LHCN-M2 (cell line): ENCODE data around the gene ATP11B. TPM values are rescaled to one million over a fixed set of nuclear protein-coding genes. Genes with fewer than 3 reads are reported as not detected.

Source experiments
- DNase-seq: peaks from one replicate; pipeline ENCODE4 v3.0.0-alpha.2; 2012; ENCODE audit warnings: low read depth
- polyA plus RNA-seq: library from polyadenylated mRNA; unstranded; fragments of >200 nt; gene quantifications from one replicate; pipeline ENCODE4 v1.2.1, GENCODE V29; 2012; ENCODE audit warnings: missing spikeins
- total RNA-seq: library from RNA; depleted of rRNA; stranded (reverse); fragments of >200 nt; gene quantifications from 2 replicates; pipeline ENCODE4 v1.2.3, GENCODE V29; 2014; rRNA removed

Gene ATP11B
- 47.2 and 47.3 TPM in 2 replicates for total RNA-seq
- 9.8 TPM for polyA plus RNA-seq

DNA sequence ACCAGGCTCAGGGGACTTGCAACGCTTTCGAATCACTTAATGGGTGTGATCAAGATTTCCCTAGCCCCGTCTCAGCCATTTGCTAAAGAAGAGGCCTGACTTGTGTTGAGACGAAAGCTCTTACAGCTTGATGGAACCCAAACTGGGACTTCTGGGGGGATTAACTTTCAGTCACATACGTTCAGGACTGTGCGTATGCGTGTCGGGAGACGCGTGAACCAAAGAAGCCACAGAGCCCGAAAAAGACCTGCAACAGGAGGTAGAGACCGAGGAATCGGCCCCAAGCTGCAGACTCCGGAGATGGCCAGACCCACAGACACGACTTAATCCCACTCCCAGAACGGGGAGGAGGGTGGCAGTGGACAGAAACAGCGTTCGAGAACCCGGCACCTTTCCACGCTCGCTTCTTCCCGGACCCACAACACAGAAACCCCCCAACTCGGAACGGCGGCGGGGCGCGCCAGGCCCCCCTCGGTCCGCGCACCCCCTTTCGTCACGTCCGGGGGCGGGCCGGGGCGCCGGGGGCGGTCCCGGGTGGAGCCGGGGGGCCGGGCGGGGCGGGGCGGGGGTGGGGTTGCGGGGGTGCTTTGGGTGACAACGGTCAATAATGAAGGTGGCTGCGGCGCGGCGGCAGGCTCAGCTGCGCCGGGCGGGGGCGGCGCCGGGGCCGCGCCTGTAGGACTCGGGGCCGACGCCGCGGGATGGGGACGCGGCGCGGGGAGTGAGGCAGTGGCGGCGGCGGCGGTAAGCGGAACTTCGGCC is at the start of gene ATP11B:
TSS of gene ATP11B (plus strand) at position 604 of the 762 bp plus-strand sequence. CDS start 256 bp downstream, outside the sequence.
- DNase-seq = peak; percentile 46

DNA sequence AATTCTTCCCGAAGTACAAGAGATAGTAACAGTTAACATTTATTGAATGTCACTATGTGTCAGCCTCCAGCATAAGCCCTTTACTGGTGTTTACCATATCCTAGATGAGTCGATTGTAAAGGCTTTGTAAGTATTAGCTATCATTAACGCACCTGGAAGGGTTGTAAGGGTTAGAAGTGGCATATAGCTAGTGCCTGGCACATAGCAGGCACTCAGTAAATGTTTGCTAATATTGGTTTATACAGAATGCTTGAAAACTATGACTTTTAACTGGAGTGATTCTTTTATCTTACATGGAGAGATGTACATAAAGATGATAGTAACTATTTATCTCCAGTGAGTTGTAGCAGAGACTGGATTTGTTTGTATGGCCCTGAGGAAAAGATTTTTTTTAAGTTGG is 46.3 kb upstream of the ATP11B start:
- no peak for DNase-seq

DNA sequence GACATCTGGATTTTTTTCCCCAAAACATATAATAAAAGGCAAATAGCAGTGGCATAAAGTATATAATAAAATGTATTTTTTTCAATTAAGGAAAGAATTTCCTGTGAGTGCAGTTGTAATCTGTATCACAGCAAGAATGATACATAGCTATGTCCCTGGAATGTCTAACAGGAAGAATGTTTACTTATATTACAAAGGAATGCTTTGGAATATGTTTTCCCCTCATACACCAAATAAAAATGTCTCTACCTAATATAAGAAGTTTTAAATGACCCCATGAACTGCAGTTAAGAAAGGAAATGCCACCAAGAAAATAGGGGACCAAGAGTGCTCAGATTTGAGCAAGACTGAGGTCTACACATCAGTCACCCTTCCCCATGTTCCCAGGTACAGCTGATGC is 38.0 kb upstream of the ATP11B start:
- peak; percentile 21 for DNase-seq

DNA sequence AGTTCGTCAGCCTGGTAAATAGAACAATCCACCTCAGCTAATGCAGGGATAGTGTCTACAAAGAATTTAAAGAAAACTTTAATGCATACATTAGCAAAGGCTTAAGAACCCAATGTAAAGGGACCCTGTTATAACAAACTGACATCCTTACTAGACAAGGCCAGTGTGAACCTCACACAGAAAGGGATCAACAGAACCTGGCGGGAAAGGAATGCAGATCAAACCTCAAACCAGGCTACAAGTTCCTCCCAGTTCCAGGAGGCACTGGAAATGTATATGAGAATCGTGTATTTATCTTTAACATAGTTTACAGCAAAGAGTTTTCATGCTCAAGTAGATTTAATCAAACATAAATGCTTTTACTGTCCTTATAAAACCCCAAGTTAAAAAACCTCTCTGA is 37.6 kb upstream of the ATP11B start:
- DNase-seq = no peak

DNA sequence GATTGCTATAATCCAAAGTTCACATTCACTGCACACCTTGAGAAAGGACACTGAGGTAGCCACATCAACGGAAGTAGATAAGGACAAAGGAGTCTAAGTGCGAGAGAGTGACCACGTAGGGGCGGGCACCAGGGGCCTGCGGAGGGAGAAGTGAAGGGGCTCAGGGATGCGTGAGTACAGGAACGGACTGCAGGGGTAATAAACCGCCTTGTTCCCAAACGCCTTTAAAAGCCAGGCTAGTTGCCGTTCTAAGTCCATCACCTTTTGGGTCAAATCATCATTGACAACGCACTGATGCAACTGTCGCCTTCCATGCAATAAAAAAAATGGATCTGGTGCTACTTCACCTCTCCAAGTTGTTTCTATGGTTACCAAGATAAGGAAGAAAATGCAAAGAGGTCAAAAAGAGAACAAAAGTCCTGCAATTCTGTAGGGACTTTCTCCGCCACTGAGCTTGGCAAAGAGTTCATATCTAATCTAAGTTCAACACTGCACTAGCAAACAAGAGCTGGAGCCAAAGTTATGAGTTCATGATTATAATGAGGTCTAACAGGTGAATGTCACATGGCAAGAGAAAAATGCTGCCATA is 32.6 kb upstream of the ATP11B start:
- DNase-seq = no peak

DNA sequence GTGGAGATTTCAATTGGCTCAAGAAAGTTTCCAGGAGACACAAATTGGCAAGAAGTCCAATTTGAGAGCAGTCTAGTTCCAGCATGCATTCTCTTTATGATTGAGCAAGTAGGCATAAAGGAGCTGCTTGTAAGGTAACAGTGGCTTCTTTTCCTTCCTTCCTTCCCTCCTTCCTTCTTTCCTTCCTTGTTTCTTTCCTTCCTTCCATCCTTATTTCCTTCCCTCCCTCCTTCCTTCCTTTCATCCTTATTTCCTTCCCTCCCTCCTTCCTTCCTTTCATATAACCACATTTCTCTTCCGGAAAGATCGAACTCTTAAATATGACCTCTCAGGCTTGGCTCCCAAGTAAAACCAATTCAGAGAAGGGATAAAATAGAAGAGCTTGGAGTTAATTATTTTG is 29.4 kb upstream of the ATP11B start:
- DNase-seq = no peak

DNA sequence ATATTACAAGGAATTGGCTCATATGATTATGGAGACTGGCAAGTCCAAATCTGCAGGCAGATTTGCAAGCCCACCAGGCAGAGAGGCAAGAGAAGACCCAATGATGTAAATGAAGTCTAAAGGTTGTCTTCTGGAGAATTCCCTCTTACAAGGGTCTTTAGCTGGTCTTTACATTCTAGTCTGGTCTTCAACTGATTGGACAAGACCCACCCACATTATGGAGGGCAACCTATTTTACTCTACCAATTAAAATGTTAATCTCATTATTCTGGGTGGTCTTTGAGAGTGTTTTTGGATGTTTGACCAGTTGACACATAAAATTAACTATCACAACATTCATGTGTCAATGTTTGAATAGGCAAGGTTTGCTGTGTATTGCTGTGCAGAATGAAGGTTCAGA is 28.0 kb upstream of the ATP11B start:
- DNase-seq = no peak

DNA sequence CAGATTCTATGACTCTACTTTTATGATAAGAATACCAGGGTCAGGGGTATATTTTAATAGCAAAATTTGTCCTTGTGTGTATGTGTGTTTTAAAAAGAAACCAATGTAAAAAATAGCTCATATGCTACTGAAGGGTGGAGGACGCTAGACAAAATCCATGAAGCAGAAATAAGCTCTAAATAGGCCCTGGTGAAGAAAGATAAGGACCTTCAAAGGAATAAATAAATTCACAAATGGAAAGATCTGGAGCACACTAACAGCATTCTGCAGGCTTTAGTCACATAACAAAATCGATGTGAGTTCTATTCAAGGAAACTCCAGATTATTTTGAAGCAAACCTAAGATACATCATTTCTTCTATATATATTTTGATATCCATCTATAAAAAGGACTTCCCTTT is 27.2 kb upstream of the ATP11B start:
- no peak for DNase-seq

DNA sequence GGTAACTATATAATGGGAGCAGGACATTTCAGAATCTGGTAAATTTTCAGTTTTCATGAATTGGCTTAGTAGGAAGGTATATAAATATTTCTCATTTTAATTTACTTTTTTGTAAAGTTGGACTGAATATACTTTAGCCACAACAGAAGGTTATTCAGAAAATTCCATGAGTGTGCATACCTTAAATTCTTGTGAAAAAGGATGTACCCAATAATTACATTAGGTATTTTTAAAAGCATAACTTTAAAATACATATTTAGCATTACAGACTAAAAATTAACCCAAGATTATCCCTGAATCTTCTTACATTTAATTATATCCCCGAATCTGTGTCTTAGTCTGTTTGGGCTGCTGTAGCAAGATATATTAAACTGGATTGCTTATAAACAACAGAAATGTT is 24.9 kb upstream of the ATP11B start:
- no peak for DNase-seq

DNA sequence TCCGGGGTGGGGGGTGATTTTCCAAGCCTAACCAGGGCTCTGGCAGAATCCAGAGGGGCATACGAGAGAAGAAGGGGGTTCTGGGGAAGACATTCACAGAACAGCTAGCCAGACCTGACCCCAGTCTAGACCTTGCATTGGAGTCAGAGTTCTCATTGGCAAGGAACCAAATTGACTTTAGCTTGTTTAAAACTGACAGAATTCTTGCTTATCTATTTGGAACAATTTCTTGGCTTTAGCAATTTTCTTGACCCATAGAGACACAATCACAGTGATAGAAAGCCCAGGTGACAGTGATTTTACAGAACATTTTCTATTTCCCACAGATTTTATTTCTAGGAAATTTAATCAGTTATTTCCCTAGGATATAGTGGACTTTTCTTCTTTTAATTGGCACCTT is 23.6 kb upstream of the ATP11B start:
- DNase-seq = no peak

DNA sequence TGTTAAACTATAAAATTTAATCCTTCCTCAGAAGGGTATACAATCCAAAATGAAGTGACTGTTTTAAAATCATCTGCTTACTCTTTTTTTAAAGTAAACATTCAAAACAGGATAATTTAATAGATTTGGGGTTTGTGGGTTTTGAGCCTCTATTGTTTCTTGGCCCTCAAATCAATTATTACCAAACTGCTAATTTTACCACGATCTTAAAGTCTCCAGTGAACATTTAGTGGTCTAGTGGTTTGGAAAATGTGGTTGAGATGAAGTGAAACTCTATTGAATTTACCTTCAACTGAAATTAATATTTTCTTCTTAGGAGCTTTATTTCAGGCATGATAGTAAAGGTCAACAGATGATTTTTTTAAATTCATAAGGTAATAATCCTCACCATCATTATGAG is 11.2 kb upstream of the ATP11B start:
- no peak for DNase-seq

DNA sequence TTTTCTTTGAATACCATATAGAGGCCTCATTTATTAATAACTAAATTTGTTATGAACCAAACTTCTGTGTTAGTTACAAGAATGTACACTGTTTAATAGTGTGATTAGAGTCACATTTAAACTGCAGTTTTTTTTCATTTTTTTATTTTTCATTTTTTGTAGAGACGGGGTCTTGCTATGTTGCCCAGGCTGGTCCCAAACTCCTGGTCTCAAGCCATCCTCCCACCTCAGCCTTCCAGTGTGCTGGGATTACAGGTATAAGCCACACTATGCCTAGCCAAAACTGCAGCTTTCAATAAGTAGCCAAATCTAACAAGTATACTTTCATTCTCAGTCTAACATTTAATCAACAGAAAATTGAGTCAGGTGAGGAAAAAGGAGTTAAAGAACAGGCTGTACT is 10.2 kb upstream of the ATP11B start:
- no peak for DNase-seq

DNA sequence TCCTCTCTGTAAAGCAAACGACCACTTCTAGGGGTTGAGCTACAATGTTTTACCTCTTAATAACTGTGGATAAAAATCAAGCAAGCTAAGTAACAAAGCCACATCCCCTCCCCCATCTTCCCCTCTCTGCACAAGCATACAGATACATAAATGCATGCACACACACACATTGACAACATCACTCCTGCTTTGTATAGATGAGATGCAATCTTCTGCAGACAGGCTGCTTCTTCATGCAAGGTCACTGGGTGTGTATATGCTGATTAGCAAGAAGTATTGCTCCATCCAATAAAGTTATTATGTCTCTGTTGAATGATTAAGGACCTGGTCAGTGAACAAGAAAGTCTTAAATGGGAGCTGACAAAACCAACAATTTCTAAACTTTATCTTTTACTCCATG is 8.8 kb upstream of the ATP11B start:
- DNase-seq = no peak

DNA sequence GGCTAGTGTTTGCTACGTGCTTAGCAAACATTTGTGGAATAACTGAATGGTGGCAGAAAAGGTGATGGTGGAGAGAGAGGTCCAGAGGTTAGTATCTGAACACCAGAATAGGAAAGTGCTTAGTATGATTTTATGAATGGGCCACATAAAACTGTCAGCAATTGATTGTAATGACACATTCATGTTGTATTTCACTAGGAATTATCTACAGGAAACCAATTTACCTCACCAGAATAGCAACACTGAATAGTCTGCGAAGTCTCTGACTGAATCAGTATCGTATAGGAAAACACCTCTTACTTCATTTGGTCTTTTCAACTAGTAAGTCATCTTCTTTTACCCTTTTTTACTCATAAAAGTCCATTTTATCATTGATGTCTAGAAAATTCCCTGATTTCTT is 8.2 kb upstream of the ATP11B start:
- no peak for DNase-seq

DNA sequence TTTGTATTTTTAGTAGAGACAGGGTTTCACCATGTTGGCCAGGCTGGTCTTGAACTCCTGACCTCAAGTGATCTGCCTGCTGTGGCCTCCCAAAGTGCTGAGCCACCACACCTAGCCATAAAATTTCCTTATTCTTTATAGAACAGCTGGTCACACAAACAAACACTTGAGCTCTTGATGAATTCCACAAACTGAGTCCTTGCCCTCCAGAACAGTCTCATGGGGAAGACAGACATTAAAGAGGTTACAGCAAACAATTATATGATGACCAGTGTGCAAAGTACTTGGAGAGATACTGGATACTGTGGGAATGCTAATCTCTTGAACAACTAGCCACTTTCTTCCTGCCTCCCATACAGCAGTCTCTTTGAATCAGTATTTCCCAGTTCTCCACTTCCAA is 7.5 kb upstream of the ATP11B start:
- peak; percentile 50 for DNase-seq

DNA sequence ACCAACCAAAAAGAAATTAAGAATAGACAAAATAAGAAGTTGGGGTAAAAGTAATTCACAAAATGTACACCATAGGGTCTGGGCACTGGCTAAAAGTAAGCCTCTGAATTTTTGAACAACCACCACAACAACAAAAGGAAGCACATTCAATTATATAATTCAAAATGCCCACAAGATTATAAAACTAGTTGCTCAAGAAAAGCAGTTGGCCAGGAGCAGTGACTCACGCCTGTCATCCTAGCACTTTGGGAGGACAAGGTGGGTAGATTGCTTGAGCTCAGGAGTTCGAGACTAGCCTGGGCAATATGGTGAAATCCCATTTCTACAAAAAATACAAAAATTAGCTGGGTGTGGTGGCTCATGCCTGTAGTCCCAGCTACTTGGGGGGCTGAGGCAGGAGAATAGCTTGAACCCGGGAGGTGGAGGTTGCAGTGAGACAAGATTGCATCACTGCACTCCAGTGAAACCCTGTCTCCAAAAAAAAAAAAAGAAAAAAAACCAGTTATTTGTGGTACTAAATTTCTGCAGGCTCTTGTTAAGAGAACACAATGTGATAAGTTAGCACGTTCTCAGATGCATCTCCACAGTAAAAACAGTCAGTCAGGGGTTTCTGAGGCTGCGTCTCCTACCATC is 6.6 kb upstream of the ATP11B start:
- DNase-seq = peak; percentile 64

DNA sequence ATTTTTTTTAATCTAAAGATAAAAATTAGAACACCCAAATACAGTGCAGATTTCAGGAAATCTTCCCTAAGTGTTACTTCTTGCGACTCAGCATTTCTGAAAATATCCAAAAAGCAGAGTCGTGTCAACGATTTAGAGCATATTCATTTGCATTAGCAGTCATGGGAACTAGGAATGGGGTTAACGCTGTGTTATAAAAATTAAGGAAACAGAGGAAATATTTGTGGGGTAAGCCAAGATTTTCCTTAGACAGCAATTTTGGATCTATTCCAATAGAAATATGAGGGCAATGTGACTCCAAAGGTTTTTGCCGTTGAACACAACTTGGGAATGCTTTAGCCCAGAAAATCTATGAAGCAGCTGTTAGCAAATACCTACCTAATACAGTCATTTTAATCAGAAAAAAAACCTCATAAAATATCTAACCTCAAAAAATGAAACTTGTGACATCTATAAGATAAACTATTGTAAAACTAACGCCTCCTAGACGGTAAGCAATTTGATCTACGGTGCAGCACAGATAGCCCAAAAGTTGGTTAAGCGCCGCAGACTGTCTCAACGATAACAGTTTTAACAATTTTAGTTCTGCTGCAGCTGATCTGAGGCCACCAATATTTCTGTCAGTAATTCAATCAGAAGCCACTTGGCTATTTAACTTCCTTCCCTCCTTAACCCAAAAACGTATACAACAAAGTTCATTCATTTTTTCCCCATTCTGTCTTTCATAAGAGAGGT is 5.8 kb upstream of the ATP11B start:
- DNase-seq = peak; percentile 88

DNA sequence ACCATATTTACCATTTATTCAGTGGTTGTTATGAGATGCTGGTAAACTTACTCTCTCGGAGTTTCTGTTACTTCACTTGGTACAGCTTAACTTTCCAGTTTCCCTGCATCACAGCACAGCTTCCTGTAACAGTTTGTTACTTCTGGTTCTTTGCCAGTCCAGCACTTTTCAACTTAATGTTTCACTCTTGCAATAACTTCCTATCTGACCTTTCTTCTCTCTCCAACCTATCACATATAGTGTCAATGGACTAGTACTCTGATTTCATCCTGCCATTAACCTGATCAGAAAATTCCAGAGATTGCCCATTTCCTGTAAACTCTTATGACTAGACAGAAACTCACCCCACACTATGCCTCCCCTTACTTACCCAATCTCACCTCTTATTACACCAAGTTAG is 3.9 kb upstream of the ATP11B start:
- no peak for DNase-seq

DNA sequence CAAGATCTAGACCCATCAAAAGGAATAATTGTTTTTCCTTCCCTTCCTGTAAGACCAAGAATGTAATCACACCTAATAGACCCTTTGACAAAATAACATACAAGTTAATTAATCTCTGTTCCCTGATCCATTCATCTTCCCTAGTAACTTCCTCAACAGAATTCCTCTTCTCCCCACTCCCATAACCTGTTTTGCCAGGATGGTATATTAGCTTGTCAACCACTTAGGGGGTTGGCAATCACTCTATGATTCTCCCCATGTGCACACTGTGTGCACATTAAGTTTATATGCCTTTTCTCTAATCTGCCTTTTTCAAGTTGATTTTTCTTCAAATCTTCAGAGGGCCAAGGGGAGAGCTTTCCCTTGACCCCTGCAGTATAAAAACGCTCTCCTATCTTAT is 2.7 kb upstream of the ATP11B start:
- no peak for DNase-seq

DNA sequence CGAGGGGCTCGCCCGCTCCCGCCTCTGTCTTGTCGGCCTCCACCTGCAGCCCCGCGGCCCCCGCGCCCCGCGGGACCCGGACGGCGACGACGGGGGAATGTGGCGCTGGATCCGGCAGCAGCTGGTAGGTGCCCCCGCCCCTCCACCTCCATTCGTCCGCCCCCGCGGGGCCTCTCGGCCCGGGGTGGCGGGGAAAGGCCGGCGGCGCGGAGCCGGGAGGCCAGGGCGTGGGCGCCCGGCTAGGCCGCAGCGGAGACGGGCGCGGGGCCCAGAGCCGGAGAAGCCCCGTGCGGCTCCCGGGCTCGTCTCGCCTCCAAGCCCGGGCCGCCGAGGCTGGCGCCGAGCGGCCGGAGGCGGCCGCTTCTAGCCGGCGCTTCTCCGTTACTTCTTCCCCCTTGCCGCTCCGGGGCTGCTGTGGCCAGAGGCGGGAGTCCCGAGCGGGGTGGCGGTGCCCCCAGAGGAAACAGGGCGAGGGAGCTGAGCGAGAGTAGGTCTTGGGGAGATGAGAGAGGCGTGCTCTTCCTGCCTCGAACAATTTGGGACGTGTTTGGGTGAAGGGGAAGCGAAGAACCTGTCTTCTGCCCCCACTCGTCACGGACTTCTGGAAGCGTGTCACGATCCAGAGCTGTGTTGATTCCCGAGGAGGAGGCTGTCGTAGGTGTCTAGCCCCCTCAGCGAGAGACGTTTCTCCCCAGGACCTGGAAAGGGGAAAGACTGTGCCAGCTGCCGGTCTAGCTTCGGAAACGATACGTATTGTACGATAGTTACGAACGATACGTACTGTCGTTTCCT is 555 bp downstream of the ATP11B start:
- peak; percentile 52 for DNase-seq
